Activated CD4-positive, alpha-beta T cell treated with anti-CD3 and anti-CD28 coated beads, Interleukin-2, amount 50 U/mL, for 24 hours (primary cell): ENCODE measurements around the gene PRIM2.
"Not testable (repeated sequence)": the region's sequence is repeated elsewhere in the genome, so short reads cannot be mapped to it uniquely, and the experiment has no call there.

Experiments
- DNase-seq, 2 donors: peaks; one replicate each; pipeline ENCODE4 v3.0.0-alpha.2; 2020; ENCODE audit warnings: low read depth in 1 of 2, low spot score in 1 of 2

Gene PRIM2

DNA sequence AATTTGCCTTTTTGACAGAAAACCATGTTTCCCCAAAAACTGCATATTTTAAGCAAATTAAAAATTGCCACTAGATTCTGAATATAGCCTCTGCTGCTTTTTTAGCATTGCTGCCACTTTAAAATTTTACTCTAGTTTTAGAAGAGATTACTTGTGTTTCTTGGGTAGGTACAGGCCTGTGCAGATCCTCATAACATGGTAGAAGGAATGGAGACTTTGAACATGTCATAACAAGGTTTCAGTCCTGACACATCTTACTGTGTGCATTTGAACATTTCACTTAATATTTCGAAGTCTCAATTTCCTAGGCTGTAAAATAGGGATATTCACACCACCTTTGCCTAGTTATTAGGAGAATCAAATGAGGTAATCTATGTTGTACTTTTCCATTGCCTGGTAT, 259.6 kb downstream of the PRIM2 start:
- not testable (repeated sequence) for DNase-seq

DNA sequence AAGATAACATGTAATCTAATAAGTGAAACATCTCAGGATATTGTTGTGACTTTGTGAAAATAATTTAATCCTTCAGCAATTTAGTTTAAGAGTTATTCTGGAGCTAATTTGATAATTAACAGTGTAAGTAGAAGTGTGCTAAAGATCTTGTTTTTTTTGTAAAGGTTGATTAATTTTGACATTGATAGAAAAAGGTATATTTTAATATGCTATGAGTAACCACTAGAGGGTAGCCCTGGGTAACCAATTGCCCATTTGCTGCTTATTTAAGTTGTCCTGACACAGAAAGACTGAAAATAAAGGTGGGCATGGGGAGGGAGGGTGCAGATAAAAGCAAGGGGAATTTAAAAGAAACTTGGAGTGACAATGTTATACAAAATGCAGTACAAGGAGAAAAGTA, 262.1 kb downstream of the PRIM2 start:
- not testable (repeated sequence) for DNase-seq

DNA sequence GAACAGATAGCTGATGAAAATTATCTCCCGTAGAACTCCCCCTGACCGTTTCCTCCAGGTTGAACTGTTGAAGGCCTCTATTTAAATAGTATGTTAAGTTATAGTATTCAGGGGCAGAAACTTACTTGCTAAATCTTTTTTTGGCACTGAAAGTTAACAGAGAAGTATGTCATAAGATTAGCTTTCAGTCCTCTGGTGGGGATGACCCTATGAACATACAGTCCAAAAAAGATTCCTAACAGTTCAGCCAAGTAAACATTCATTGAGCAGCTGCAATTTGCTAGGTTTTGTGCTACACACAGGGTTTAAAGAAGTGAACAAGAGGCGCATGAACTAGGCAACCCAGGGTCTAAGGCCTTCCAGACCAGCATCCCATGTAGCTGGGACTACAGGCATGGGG, 264.2 kb downstream of the PRIM2 start:
- not testable (repeated sequence) for DNase-seq

DNA sequence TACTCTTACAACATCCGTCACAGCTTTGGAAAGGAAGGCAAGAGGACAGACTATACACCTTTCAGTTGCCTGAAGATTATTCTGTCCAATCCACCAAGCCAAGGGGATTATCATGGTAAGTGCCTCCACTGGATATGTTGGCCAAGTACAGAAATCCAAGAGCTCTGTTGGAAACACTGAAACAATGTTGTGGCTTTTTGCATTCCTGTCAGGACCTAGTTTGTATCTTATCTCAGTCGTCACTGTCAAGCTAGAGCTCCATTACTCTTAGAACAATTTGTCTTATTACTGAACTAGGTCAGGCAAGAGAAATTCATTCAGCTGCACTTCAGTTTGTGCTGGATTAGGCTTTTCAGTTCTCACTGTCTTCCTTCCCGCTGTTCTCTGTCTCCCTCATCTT, 283.7 kb downstream of the PRIM2 start:
- DNase-seq: not testable (repeated sequence)

DNA sequence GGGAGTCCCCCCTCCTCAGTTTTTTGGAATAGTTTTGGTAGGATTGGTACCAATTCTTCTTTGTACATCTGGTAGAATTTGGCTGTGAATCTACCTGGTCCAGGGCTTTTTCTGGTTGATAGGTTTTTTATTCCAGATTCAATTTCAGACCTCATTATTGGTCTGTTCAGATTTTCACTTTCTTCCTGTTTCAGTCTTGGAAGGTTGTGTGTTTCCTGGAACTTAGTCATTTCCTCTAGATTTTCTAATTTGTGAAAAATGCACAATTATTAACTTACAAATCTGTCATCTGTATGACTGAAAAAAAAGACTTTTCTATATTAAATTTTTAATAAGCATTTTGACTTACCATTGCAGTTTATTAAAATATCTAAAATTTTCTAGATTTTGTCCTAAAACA, 287.9 kb downstream of the PRIM2 start:
- DNase-seq: not testable (repeated sequence)

DNA sequence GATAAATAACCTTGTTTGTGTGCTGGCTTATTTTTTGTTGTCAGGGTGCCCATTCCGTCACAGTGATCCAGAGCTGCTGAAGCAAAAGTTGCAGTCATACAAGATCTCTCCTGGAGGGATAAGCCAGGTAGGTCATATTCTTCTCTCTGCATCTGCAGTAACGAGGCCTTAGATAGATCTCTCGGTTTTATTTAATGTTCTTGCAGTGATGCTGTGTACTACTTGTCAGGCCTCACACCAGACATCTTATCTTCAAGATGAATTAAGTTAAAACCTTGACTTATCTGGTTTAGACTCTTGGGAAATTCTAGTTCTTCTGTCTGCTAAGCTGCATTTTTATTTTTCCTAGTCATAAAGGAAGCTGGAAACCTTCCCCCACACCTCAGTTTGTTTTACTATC, 288.9 kb downstream of the PRIM2 start:
- not testable (repeated sequence) for DNase-seq

DNA sequence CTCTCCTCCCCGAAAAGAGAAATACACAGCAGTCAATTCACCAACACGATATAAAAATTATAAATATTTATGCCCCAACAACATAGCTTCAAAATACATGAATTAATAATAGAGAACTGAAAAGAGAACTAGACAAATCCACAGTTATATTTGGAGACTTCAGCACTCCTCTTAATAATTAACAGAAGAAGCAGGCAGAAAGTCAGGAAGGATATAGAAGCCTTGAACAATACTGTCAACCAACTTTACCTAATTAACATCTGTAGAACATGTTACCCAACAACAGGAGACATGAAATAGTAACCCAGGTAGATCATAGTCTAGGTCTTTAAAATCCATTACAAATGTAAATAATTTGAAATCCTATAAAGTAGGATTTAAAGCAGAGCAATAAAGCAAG, 293.2 kb downstream of the PRIM2 start:
- DNase-seq: not testable (repeated sequence)

DNA sequence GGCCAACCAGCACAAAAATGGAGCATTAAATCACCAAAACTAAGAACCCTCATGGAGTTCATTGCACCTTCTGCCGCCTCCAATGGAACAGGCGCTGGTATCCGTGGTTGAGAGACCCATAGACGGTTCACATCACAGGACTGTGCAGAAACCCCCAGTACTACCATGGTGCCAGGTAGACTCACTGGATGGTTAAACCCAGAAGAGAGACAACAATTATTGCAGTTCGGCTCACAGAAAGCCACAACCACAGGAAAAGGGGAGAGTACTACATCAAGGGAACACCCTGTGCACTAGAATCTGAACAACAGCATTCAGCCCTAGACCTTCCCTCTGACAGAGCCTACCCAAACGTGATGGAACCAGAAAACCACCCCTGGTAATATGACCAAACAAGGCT, 301.5 kb downstream of the PRIM2 start:
- not testable (repeated sequence) for DNase-seq

DNA sequence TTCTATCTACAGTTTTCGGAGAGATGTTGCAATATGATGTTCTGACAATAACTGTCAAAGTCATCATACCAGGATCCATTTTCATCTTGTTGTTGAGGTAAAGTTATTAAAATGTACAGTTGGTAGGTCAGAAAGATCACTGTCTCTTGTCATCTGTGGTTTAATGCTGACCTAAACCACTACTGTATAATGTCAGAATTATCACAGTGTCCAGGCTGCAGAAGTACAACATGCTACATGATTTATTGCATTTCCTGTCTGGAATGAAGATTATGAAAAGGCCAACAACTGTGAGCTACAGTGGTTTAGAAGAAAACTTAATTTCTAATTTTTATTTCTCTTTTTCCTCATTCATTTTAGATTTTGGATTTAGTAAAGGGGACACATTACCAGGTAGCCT, 314.3 kb downstream of the PRIM2 start:
- not testable (repeated sequence) for DNase-seq

DNA sequence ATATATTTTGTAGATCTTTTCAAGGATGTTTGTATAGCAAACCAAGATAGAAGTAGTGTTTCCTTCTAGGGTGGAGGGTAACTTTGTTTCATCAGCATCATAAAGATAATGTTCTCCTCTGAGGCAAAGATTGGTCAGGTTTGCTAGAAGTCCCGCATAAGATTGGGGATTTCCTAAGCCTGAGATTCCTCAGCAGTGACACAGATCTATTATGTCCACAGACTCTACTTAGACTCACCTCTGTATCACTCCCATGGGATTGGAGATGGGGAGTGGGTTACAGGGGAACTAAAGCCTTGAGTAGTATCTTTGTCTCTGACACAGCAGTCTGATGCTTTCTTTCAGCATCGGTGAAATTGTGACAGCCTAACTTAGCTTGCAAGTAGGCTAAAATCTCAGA, 341.1 kb downstream of the PRIM2 start:
- not testable (repeated sequence) for DNase-seq

DNA sequence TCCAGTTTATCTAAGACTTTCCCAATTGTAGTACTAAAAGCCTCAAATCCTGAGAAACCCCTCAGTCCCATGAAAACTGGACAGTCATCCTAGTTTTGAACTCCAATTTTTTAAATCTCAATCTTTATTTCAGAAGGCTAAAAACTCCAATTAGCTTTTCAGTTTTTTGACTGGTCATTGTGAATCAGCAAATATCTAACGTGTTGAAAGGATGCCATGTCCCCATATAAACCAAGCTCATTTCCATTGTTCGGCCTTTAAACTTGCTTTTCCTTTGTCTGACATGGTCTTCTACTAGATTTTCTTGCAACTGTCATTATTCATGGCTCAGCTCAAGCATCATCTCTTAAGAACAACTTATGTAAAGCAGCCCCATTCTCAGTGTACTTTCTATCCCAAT, 342.4 kb downstream of the PRIM2 start:
- DNase-seq: not testable (repeated sequence)

DNA sequence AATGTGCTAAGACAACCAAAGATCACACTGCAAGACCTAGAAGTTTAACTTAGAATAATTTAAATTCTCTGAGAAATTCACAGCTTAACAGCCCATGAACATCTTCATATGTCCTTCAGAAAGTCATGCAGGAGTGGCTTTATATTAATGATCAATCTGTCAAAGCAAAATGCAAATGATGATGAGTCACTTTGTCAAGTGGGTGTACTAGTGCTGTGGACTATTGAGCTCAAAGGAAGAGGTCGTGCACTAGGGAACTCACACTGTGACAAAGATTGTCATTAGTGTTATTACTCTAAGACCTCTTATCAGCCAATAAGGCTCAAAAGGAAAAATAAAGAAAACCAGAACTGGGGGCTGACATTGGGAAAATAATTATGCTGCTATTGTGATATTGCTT, 343.5 kb downstream of the PRIM2 start:
- DNase-seq: not testable (repeated sequence)

DNA sequence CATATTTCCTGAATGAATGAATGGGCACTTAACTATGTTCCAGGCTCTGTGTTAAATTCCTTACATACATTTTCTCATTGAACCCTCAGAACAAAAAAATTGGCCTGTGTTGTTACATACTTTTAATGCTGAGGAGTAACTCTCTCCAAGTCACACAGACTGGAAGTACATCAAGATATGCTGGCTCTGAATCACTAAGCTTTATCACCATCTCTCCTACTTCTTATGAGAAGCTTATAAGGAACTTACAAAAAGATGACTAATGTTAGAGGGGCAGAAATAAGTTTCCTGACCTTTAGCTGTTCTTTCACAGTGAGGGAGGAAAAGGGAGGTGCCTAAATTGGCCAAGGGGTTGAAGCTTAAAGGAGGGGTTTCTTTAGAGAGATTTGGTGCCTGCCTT, 350.7 kb downstream of the PRIM2 start:
- not testable (repeated sequence) for DNase-seq

DNA sequence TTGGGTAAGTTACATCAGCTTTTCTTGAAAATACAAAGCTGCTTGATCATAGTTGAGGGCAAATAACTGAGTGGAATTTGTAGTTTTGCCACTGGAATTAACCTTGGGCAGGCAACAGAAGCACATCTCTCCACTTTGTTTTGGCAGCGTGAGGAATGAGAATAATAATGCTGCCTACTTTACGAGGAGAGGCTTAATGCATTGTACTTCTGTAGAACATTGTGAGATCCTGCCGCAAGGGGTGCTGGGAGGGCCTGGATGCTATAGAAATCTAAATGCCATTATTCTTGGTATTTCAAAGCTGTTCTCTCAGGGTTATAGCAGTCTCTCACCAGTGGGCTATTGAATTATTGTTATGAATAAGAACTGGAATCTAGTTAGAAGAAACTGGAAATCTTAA, 353.8 kb downstream of the PRIM2 start:
- DNase-seq: not testable (repeated sequence)

DNA sequence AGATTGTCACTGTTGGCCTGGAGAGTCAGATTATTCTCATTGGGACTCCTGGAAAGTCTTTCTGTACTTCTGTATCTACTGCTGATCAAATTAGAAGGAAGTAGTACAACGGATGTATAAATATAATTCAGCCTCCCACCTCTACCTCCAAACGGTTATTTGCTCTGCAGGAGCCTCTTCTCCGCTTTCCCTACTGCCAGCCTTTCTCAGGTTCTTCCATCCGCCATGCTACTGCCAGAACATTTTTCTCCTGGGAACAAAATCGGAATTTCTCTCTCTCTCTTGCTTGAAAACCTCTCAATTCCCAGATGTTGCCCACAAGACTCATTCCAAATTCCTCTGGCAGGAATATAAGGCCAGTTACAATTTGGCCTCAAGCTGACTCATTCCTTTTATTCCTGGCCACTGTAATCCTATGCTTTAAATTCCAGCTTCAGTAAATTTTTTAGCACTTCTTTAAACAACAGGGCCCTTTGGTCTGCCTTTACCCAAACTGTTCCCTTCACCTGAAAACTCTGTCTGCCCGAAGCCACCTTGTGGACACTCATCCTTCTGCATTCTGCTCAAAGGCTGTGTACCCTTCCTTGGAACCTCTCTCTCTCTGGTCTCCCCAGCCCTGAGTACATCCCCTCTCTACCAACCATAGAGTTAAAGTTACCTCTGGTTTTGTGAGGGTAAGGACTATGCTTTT, 354.7 kb downstream of the PRIM2 start:
- DNase-seq: not testable (repeated sequence)

DNA sequence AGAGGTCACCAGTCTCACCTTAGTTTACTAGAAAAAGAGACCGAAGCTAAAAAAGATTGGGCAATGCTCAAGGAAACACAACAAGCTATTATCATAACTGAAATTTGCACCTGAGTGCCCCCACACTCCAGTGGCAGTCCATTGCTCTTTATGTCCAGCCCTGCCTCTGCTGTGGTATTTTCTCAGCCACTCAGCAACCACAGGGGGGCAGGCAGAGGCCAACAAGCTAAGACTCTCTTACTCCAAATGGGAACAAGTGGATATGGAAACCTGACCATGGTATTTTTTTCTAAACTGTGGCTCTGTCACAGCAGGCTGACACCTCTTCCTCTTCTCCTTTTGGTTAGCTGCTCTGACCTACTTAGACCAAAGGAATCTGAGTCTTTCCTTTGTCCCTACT, 355.9 kb downstream of the PRIM2 start:
- not testable (repeated sequence) for DNase-seq

DNA sequence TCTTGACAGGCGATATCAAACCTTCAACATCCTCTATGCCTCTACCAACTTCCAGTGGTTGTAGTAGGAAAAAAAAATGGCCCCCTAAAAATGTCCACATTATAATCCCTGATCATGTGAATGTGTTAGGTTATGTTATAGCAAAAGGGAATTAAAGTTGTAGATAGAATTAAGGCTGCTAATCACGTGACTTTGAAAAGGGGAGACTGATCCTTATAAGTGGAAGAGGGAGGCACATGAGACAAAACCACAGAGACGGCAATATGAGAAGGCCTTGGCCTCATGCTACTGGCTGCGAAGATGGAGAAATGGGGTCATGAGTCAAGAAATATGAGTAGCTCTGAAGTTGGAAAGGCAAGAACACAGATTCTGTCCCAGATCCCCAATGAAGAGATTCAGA, 358.0 kb downstream of the PRIM2 start:
- not testable (repeated sequence) for DNase-seq

DNA sequence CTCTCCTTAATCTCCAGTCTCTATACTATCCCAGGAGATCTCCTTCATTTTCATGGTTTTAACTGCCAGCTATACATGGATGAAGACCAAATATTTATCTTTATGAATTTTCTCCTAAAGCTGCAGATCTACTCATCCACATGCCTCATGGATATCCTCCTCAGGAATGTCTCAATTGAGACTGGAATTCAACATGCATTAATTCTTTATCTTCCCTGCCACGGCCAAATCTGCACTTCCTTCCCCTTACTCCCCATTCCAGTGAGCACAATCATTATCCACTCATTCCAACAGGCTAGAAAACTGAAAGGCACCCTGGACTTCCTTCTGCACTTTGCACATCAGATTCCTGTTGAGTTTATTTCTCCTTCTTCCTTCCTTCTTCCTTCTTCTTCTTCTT, 379.0 kb downstream of the PRIM2 start:
- DNase-seq: not testable (repeated sequence)
